Keratinocyte (primary cell): Measurements from ENCODE around the gene KMT5B. TPM values are rescaled to one million over a fixed set of nuclear protein-coding genes. Genes with fewer than 3 reads are reported as not detected.

Experiments
- DNase-seq: peaks from one replicate; pipeline ENCODE4 v3.0.0-alpha.2; 2011; ENCODE audit warnings: low read depth, missing footprints, low spot score
- FAIRE-seq: peaks from 2 replicates; lab custom pipeline; 2011; peaks lifted over from hg19 to GRCh38; lab: Jason Lieb, UNC
- H2AFZ ChIP-seq: 2 replicates; pipeline ENCODE4 v1.6.0; 2012; ENCODE audit warnings: low read length, control low read depth, inconsistent platforms; ENCODE audit not compliant: control insufficient read depth
- H3K27ac ChIP-seq: 2 replicates; pipeline ENCODE4 v1.5.1; 2011; ENCODE audit warnings: low read length; ENCODE audit not compliant: control insufficient read depth, insufficient read depth
- H3K27me3 ChIP-seq: 3 replicates; pipeline ENCODE4 v1.6.0; 2011; ENCODE audit warnings: low read length; ENCODE audit not compliant: control insufficient read depth, insufficient read depth; ENCODE audit errors: extremely low read depth
- H3K36me3 ChIP-seq, 2 experiments: 2 replicates in 1 of 2; 3 replicates in 1 of 2; pipeline ENCODE4 v1.5.1; 2011; ENCODE audit warnings: low read length in 2 of 2, mild to moderate bottlenecking in 1 of 2; ENCODE audit not compliant: control insufficient read depth in 2 of 2, insufficient read depth in 2 of 2; ENCODE audit errors: extremely low read depth in 1 of 2
- H3K4me1 ChIP-seq: 3 replicates; pipeline ENCODE4 v1.5.1; 2011; ENCODE audit warnings: low read length; ENCODE audit not compliant: control insufficient read depth, insufficient read depth; ENCODE audit errors: extremely low read depth
- H3K4me2 ChIP-seq: 3 replicates; pipeline ENCODE4 v1.6.0; 2011; ENCODE audit warnings: low read depth, low read length; ENCODE audit not compliant: control insufficient read depth, insufficient read depth; ENCODE audit errors: extremely low read depth
- H3K4me3 ChIP-seq, 3 experiments: fragments of 200-600 bp in 1 of 3; sonication (generic) in 1 of 3; 2 replicates in 2 of 3; 3 replicates in 1 of 3; pipeline ENCODE4 v1.5.1; 2011 to 2016; ENCODE audit warnings: low read length in 3 of 3, mild to moderate bottlenecking in 3 of 3, control low read depth in 2 of 3, inconsistent platforms in 1 of 3, low read depth in 1 of 3, mixed read lengths in 1 of 3, mixed run types in 1 of 3, moderate library complexity in 1 of 3; ENCODE audit not compliant: control insufficient read depth in 2 of 3, insufficient read depth in 2 of 3; ENCODE audit errors: extremely low read depth in 1 of 3
- H3K79me2 ChIP-seq: 2 replicates; pipeline ENCODE4 v1.6.0; 2012; ENCODE audit warnings: low read length; ENCODE audit not compliant: control insufficient read depth, insufficient read depth
- H3K9ac ChIP-seq: 3 replicates; pipeline ENCODE4 v1.6.0; 2011; ENCODE audit warnings: low read length; ENCODE audit not compliant: control insufficient read depth, insufficient read depth; ENCODE audit errors: extremely low read depth
- H3K9me1 ChIP-seq: 3 replicates; pipeline ENCODE4 v1.6.0; 2011; ENCODE audit warnings: low read length; ENCODE audit not compliant: control insufficient read depth, insufficient read depth; ENCODE audit errors: extremely low read depth
- H3K9me3 ChIP-seq: 2 replicates; pipeline ENCODE4 v1.5.1; 2012; ENCODE audit warnings: low read depth, low read length; ENCODE audit not compliant: control insufficient read depth
- H4K20me1 ChIP-seq: 3 replicates; pipeline ENCODE4 v1.6.0; 2011; ENCODE audit warnings: low read length; ENCODE audit not compliant: control insufficient read depth, insufficient read depth; ENCODE audit errors: extremely low read depth
- EZH2 ChIP-seq: IDR thresholded peaks from one replicate; pipeline ENCODE4 v1.6.1; 2012; ENCODE audit warnings: inconsistent platforms, mild to moderate bottlenecking, low read length, moderate library complexity
- dilution Hi-C: fragments of 300-500 bp; cut with MboI; formaldehyde crosslinking; loops from one replicate; pipeline ENCODE4 v1.7.0; 2020; ENCODE audit warnings: low sequenced_read_pairs; ENCODE audit not compliant: extremely low pct_ligation_motif_present
- polyA plus RNA-seq, 5 experiments: library from polyadenylated mRNA; depleted of rRNA in 3 of 5; stranded (reverse) in 3 of 5; stranded (forward) in 1 of 5; unstranded in 1 of 5; fragments of >200 nt; gene quantifications; 1 replicate in 1 of 5; 2 replicates in 3 of 5; 3 replicates in 1 of 5; pipeline versions ENCODE4 v1.2.1 to v1.2.3, GENCODE V29; 2011 to 2012; ENCODE audit warnings: missing spikeins in 2 of 5, low read depth in 1 of 5, low replicate concordance in 1 of 5
- TF ChIP-seq, protein P1 (sequence below), 3 experiments: IDR thresholded peaks in 1 of 3; conservative IDR thresholded peaks in 1 of 3; optimal IDR thresholded peaks in 1 of 3; 2 replicates in 2 of 3; 3 replicates in 1 of 3; pipeline versions ENCODE3 to v1.5.1; 2011; ENCODE audit warnings: low read length in 3 of 3, mild to moderate bottlenecking in 3 of 3, moderate library complexity in 2 of 3, control low read depth in 1 of 3, inconsistent platforms in 1 of 3; ENCODE audit not compliant: insufficient read depth in 2 of 3; ENCODE audit errors: extremely low read depth in 1 of 3

Gene KMT5B
- polyA plus RNA-seq, 1 donor (not counting 4 experiments of a cell fraction or from before 2014, with no cell fraction given), result 17.2 TPM

DNA sequence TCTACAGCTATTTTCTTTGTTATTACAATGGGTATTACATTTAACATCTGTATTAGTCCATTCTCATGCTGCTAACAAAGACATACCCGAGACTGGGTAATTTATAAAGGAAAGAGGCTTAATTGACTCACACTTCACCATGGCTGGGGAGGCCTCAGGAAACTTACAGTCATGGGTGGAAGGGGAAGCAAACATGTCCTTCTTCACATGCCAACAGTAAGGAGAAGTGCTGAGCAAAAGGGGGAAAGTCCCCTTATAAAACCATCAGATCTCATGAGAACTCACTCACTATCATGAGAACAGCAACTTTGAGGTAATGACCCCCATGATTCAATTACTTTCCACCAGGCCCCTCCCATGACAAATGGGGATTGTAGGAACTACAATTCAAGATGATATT, 16.5 kb upstream of the KMT5B start:
- no peak overlapping the region for H2AFZ ChIP-seq
- H3K9me1 ChIP-seq, result no peaks in the 10 kb centered on the region
- H3K27ac ChIP-seq, result no peak overlapping the region
- DNase-seq, result no peak
- no peak overlapping the region for H3K4me2 ChIP-seq
- H3K9ac ChIP-seq, result no peak overlapping the region
- H3K4me1 ChIP-seq, result no peaks in the 10 kb centered on the region
- peaks cover 4% of the 10 kb centered on the region for H3K9me3 ChIP-seq
- TF ChIP-seq, protein P1, sequence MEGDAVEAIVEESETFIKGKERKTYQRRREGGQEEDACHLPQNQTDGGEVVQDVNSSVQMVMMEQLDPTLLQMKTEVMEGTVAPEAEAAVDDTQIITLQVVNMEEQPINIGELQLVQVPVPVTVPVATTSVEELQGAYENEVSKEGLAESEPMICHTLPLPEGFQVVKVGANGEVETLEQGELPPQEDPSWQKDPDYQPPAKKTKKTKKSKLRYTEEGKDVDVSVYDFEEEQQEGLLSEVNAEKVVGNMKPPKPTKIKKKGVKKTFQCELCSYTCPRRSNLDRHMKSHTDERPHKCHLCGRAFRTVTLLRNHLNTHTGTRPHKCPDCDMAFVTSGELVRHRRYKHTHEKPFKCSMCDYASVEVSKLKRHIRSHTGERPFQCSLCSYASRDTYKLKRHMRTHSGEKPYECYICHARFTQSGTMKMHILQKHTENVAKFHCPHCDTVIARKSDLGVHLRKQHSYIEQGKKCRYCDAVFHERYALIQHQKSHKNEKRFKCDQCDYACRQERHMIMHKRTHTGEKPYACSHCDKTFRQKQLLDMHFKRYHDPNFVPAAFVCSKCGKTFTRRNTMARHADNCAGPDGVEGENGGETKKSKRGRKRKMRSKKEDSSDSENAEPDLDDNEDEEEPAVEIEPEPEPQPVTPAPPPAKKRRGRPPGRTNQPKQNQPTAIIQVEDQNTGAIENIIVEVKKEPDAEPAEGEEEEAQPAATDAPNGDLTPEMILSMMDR (optimal IDR thresholded peaks at IDR 0.05 in 1 of 3, IDR thresholded peaks at IDR 0.05 in 1 of 3, conservative IDR thresholded peaks at IDR 0.05 in 1 of 3; ENCODE audit: extremely low read depth in 1 of 3, insufficient read depth in 2 of 3, low read length in 3 of 3), result no peak
- TF ChIP-seq EZH2, result no peak
- no peaks in the 10 kb centered on the region for H3K36me3 ChIP-seq
- H3K79me2 ChIP-seq, result no peaks in the 10 kb centered on the region
- no peak for FAIRE-seq
- H4K20me1 ChIP-seq, result no peaks in the 10 kb centered on the region
- dilution Hi-C loops, result no loop called here
- no peak overlapping the region for H3K4me3 ChIP-seq
- no peaks in the 10 kb centered on the region for H3K27me3 ChIP-seq

DNA sequence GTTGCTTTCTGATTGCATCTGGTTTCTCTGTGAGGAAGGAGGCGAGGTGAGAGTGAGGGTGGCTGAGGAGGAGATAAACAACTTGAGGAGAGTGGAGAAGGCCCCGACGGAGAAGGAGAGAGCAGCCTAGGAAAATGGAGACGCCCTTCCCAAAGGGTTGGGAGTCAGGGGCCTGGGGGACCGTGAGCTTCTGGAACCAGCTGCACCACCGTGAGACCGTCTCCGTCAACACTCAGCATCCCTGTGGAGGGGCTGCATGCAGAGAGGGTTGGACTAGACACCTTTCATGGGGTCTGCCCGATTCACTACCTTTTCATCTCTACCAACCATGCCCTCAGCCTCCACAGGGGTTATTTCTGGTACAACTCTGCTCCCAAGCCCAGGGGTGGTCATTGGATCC, 13.3 kb upstream of the KMT5B start:
- H3K36me3 ChIP-seq, result no peaks in the 10 kb centered on the region
- FAIRE-seq, result no peak
- no peaks in the 10 kb centered on the region for H3K9me1 ChIP-seq
- H4K20me1 ChIP-seq, result no peaks in the 10 kb centered on the region
- no peak for DNase-seq
- H3K27ac ChIP-seq, result no peak overlapping the region
- dilution Hi-C loops, result no loop called here
- no peak overlapping the region for H2AFZ ChIP-seq
- H3K79me2 ChIP-seq, result no peaks in the 10 kb centered on the region
- no peaks in the 10 kb centered on the region for H3K4me1 ChIP-seq
- no peaks in the 10 kb centered on the region for H3K27me3 ChIP-seq
- no peak overlapping the region for H3K4me3 ChIP-seq
- H3K9me3 ChIP-seq, result peaks cover 4% of the 10 kb centered on the region
- no peak overlapping the region for H3K9ac ChIP-seq
- no peak for TF ChIP-seq EZH2
- TF ChIP-seq, protein P1 (optimal IDR thresholded peaks at IDR 0.05 in 1 of 3, IDR thresholded peaks at IDR 0.05 in 1 of 3, conservative IDR thresholded peaks at IDR 0.05 in 1 of 3; ENCODE audit: extremely low read depth in 1 of 3, insufficient read depth in 2 of 3, low read length in 3 of 3), result no peak
- no peak overlapping the region for H3K4me2 ChIP-seq
